Right renal pelvis (tissue), 4 donors: ENCODE measurements around the gene ALKBH4. TPM values are rescaled to one million over a fixed set of nuclear protein-coding genes. Genes with fewer than 3 reads are reported as not detected.
"Not testable (repeated sequence)": the region's sequence is repeated elsewhere in the genome, so short reads cannot be mapped to it uniquely, and the experiment has no call there.

ENCODE experiments used
- DNase-seq, 4 donors: peaks; one replicate each; pipeline ENCODE4 v3.0.0-alpha.2; 2013; ENCODE audit warnings: low read depth in 4 of 4, low spot score in 3 of 4, missing footprints in 1 of 4
- polyA plus RNA-seq, 4 donors: library from polyadenylated mRNA; unstranded; fragments of 120-200 nt; gene quantifications; one replicate each; pipeline ENCODE4 v1.2.1, GENCODE V29; 2013; ENCODE audit not compliant: insufficient read length in 4 of 4

Gene ALKBH4
- polyA plus RNA-seq, 4 donors = 10.6 to 16.8 (median 11.5) TPM

- no peak for DNase-seq
Measured at GRCh38 chr7:102456327-102456726, 8.3 kb downstream of the ALKBH4 start.

GRCh38 chr7:102455596-102455995, 9.1 kb downstream of the ALKBH4 start:
- DNase-seq = no peak

GRCh38 chr7:102454932-102455331, 9.7 kb downstream of the ALKBH4 start:
- DNase-seq = not testable (repeated sequence)

GRCh38 chr7:102454468-102454867, 10.2 kb downstream of the ALKBH4 start:
- no peak for DNase-seq

GRCh38 chr7:102453319-102453718, 11.3 kb downstream of the ALKBH4 start:
- DNase-seq = no peak

GRCh38 chr7:102452451-102452850, 12.2 kb downstream of the ALKBH4 start:
- DNase-seq = no peak

GRCh38 chr7:102451371-102452054, 13.2 kb downstream of the ALKBH4 start:
- no peak for DNase-seq

- no peak for DNase-seq
Measured at GRCh38 chr7:102450242-102450641, 14.4 kb downstream of the ALKBH4 start.

- no peak for DNase-seq
Measured at GRCh38 chr7:102449136-102449535, 15.5 kb downstream of the ALKBH4 start.

- no peak for DNase-seq
Measured at GRCh38 chr7:102447311-102447710, 17.4 kb downstream of the ALKBH4 start.

- no peak for DNase-seq
Measured at GRCh38 chr7:102446387-102447156, 18.1 kb downstream of the ALKBH4 start.

GRCh38 chr7:102445674-102446071, 19.0 kb downstream of the ALKBH4 start:
- DNase-seq = no peak

GRCh38 chr7:102444961-102445673, 19.5 kb downstream of the ALKBH4 start:
- DNase-seq = no peak

- no peak for DNase-seq
Measured at GRCh38 chr7:102439963-102440795, 24.5 kb downstream of the ALKBH4 start.

GRCh38 chr7:102436118-102436517, 28.5 kb downstream of the ALKBH4 start:
- DNase-seq = no peak

GRCh38 chr7:102434039-102434486, 30.6 kb downstream of the ALKBH4 start:
- DNase-seq = no peak

GRCh38 chr7:102433219-102434038, 31.2 kb downstream of the ALKBH4 start, which contains the start of gene ORAI2:
ORAI2 (plus strand) TSS chr7:102433575; CDS start chr7:102438957, 5,382 bp downstream.
- no peak for DNase-seq

GRCh38 chr7:102432442-102433218, 32.0 kb downstream of the ALKBH4 start:
- DNase-seq = no peak
